Measurements from ENCODE around the gene ZNF354B.

DNA sequence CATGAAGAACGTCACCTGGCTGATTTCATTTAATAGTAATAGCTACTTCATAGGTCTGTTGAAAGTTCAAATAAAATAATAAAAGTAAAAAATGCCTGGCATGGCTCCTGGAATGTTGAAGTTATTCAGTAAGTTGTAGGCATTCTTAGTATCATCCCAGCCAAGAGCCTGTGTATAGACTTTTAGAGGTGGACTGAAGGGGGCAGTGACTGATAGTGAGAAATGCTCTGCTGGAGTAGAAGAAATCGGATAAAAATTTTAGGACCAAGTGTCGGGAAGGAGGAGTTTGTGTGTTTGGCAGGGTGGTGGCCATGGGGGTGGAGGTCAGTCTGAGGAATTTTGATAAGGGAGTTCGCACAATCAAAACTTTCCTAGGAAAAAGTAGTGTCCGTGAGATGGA lies 39.5 kb downstream of the ZNF354B start:
- TF ChIP-seq, protein P1, sequence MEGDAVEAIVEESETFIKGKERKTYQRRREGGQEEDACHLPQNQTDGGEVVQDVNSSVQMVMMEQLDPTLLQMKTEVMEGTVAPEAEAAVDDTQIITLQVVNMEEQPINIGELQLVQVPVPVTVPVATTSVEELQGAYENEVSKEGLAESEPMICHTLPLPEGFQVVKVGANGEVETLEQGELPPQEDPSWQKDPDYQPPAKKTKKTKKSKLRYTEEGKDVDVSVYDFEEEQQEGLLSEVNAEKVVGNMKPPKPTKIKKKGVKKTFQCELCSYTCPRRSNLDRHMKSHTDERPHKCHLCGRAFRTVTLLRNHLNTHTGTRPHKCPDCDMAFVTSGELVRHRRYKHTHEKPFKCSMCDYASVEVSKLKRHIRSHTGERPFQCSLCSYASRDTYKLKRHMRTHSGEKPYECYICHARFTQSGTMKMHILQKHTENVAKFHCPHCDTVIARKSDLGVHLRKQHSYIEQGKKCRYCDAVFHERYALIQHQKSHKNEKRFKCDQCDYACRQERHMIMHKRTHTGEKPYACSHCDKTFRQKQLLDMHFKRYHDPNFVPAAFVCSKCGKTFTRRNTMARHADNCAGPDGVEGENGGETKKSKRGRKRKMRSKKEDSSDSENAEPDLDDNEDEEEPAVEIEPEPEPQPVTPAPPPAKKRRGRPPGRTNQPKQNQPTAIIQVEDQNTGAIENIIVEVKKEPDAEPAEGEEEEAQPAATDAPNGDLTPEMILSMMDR (IDR thresholded peaks at IDR 0.05) = no peak
- TF ChIP-seq POLR2AphosphoS5 (IDR thresholded peaks at IDR 0.05; ENCODE audit: insufficient read depth in 1 of 2, low read depth in 1 of 2) (no peak), POLR2A (IDR thresholded peaks at IDR 0.05) (no peak)
